Fibroblast of lung (primary cell): Measurements from ENCODE around the gene MICALL1.

ENCODE experiments used
- CTCF ChIP-seq, 2 donors: IDR thresholded peaks in 1 of 2; conservative IDR thresholded peaks in 1 of 2; 1 replicate in 1 of 2; 2 replicates in 1 of 2; pipeline ENCODE4 v1.5.1; 2011 to 2012; ENCODE audit warnings: low read length in 2 of 2, control low read depth in 1 of 2, inconsistent platforms in 1 of 2, low read depth in 1 of 2, mild to moderate bottlenecking in 1 of 2
- EZH2 ChIP-seq: IDR thresholded peaks from 2 replicates; pipeline ENCODE4 v1.5.1; 2012; ENCODE audit warnings: low read length, control low read depth, mild to moderate bottlenecking; ENCODE audit errors: missing control alignments

DNA sequence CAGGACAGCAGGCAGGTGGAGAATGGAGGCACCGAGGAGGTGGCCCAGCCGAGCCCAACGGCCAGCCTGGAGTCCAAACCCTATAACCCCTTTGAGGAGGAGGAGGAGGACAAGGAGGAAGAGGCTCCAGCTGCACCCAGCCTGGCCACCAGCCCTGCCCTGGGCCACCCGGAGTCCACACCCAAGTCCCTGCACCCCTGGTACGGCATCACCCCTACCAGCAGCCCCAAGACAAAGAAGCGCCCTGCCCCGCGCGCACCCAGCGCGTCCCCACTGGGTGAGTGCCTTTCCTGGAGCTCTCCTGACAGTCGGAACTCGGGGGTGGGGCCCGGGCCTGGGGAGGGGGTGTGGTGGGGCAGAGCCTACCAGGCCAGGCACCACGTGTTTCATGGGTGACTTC, 19.7 kb downstream of the MICALL1 start:
- no peak for TF ChIP-seq EZH2
- no peak for TF ChIP-seq CTCF (conservative IDR thresholded peaks at IDR 0.05 in 1 of 2, IDR thresholded peaks at IDR 0.05 in 1 of 2; ENCODE audit: low read depth in 1 of 2, low read length in 2 of 2)
